Testis (tissue), 2 donors: ENCODE measurements around the gene ARID4B.

Experiments
- POLR2A ChIP-seq: fragments of 450-650 bp; IDR thresholded peaks from one replicate; pipeline ENCODE4 v1.6.1; 2017; ENCODE audit warnings: antibody characterized with exemption, mild to moderate bottlenecking, moderate library complexity
- TF ChIP-seq, protein P1 (sequence below), 3 experiments: fragments of 450-650 bp in 2 of 3; fragments of 200-600 bp in 1 of 3; sonication (generic) in 1 of 3; IDR thresholded peaks; one replicate each; pipeline ENCODE4 v1.5.1; 2016 to 2019; ENCODE audit warnings: antibody characterized with exemption in 3 of 3, mild to moderate bottlenecking in 2 of 3, moderate library complexity in 1 of 3

DNA sequence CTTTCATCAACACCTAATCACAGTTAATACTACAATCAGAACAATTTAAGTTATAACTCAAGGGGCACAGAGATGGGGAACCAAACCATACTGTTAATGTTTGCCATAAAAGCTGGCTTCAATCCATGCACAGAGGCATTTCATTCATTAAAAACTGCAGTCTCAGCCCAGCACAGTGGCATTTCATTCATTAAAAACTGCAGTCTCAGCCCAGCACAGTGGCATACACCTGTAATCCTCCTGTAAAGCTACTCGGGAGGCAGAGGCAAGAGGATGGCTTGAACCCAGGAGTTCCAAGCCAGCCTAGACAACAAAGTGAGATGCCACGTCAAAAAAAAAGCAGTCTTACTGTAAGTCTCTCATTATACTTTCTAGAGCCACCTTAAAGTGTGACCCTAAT is 29.2 kb downstream of the ARID4B start:
- TF ChIP-seq, protein P1, sequence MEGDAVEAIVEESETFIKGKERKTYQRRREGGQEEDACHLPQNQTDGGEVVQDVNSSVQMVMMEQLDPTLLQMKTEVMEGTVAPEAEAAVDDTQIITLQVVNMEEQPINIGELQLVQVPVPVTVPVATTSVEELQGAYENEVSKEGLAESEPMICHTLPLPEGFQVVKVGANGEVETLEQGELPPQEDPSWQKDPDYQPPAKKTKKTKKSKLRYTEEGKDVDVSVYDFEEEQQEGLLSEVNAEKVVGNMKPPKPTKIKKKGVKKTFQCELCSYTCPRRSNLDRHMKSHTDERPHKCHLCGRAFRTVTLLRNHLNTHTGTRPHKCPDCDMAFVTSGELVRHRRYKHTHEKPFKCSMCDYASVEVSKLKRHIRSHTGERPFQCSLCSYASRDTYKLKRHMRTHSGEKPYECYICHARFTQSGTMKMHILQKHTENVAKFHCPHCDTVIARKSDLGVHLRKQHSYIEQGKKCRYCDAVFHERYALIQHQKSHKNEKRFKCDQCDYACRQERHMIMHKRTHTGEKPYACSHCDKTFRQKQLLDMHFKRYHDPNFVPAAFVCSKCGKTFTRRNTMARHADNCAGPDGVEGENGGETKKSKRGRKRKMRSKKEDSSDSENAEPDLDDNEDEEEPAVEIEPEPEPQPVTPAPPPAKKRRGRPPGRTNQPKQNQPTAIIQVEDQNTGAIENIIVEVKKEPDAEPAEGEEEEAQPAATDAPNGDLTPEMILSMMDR (IDR thresholded peaks at IDR 0.05) = no peak
- TF ChIP-seq POLR2A = no peak
